ENCODE results near the gene CDX1.

Gene CDX1

GRCh38 chr5:150184990-150185912 lies 18.7 kb downstream of the CDX1 start:
- no peak for DNase-seq

- DNase-seq = no peak
These were observed 19.6 kb downstream of the CDX1 start for GRCh38 chr5:150186137-150186536.

- DNase-seq = no peak
These were observed 20.3 kb downstream of the CDX1 start for GRCh38 chr5:150186897-150187296.

GRCh38 chr5:150188146-150188842 lies 21.7 kb downstream of the CDX1 start:
- no peak for DNase-seq

- no peak for DNase-seq
These were observed 22.7 kb downstream of the CDX1 start for GRCh38 chr5:150189326-150189725.

GRCh38 chr5:150189728-150190502 lies 23.3 kb downstream of the CDX1 start, which contains the start of gene SLC6A7:
SLC6A7 (plus strand) TSS chr5:150190062; CDS start chr5:150190328, 266 bp downstream.
- no peak for DNase-seq

- no peak for DNase-seq
These were observed 24.0 kb downstream of the CDX1 start for GRCh38 chr5:150190503-150190979.

GRCh38 chr5:150190987-150191386 lies 24.4 kb downstream of the CDX1 start:
- no peak for DNase-seq

GRCh38 chr5:150192462-150192861 lies 25.9 kb downstream of the CDX1 start:
- no peak for DNase-seq

GRCh38 chr5:150195736-150196485 lies 29.3 kb downstream of the CDX1 start:
- no peak for DNase-seq

- no peak for DNase-seq
These were observed 29.9 kb downstream of the CDX1 start for GRCh38 chr5:150196514-150196913.

GRCh38 chr5:150196986-150197385 lies 30.4 kb downstream of the CDX1 start:
- DNase-seq = no peak

GRCh38 chr5:150197476-150197875 lies 30.9 kb downstream of the CDX1 start:
- DNase-seq = no peak

- DNase-seq = no peak
These were observed 35.9 kb downstream of the CDX1 start for GRCh38 chr5:150202501-150202900.

- no peak for DNase-seq
These were observed 37.4 kb downstream of the CDX1 start for GRCh38 chr5:150203832-150204589.

GRCh38 chr5:150204590-150204960 lies 38.0 kb downstream of the CDX1 start:
- no peak for DNase-seq

GRCh38 chr5:150206098-150206778 lies 39.7 kb downstream of the CDX1 start:
- DNase-seq = no peak

- DNase-seq = no peak
These were observed 40.2 kb downstream of the CDX1 start for GRCh38 chr5:150206779-150207115.

GRCh38 chr5:150208187-150209098 lies 41.9 kb downstream of the CDX1 start:
- DNase-seq = no peak

GRCh38 chr5:150209099-150209635 lies 42.6 kb downstream of the CDX1 start:
- peak; percentile 57 for DNase-seq
